WTC11 (cell line): Measurements from ENCODE around the gene PBX4. TPM values are rescaled to one million over a fixed set of nuclear protein-coding genes. Genes with fewer than 3 reads are reported as not detected.

Source experiments
- ATAC-seq: fragments of 200-7000 bp; cut with Tn5 transposase; 2 replicates; pipeline ENCODE4 v1.10.0; 2021; ENCODE audit warnings: mild to moderate bottlenecking, moderate library complexity
- CTCF ChIA-PET: fragments of 300-600 bp; sonication (Branson Sonifier 250); formaldehyde crosslinking; loops from one replicate; lab custom pipeline; 2021; ENCODE audit warnings: antibody characterized with exemption; lab: Charles Lee
- POLR2A ChIA-PET: fragments of 350-600 bp; sonication (Branson Sonifier 250); formaldehyde crosslinking; loops from one replicate; lab custom pipeline; 2021; ENCODE audit warnings: antibody characterized with exemption; lab: Charles Lee
- DNase-seq: peaks from one replicate; pipeline ENCODE4 v3.0.0; 2021; ENCODE audit warnings: low spot score
- H3K27ac Mint-ChIP-seq: 2 replicates; pipeline ENCODE4 v1.8.0; 2021; ENCODE audit warnings: mixed read lengths
- H3K27me3 Mint-ChIP-seq: 2 replicates; pipeline ENCODE4 v1.8.0; 2021; ENCODE audit warnings: low read depth, mild to moderate bottlenecking, moderate library complexity, mixed read lengths
- H3K36me3 Mint-ChIP-seq: 2 replicates; pipeline ENCODE4 v1.8.0; 2021; ENCODE audit warnings: mixed read lengths
- H3K4me1 Mint-ChIP-seq: 2 replicates; pipeline ENCODE4 v1.8.0; 2022; ENCODE audit warnings: mixed read lengths
- H3K4me3 Mint-ChIP-seq: 2 replicates; pipeline ENCODE4 v1.8.0; 2021; ENCODE audit warnings: mild to moderate bottlenecking, moderate library complexity, mixed read lengths
- H3K9me3 Mint-ChIP-seq: 2 replicates; pipeline ENCODE4 v1.8.0; 2021; ENCODE audit warnings: mixed read lengths
- CREB1 ChIP-seq: sonication (generic); formaldehyde crosslinking; IDR thresholded peaks from 2 replicates; pipeline ENCODE4 v1.8.0; 2023; ENCODE audit warnings: mild to moderate bottlenecking, missing genetic modification reagents
- CREM ChIP-seq: sonication (generic); formaldehyde crosslinking; IDR thresholded peaks from 2 replicates; pipeline ENCODE4 v1.8.1; 2022; ENCODE audit warnings: mild to moderate bottlenecking, missing genetic modification reagents, moderate library complexity
- GABPB1 ChIP-seq: sonication (generic); formaldehyde crosslinking; IDR thresholded peaks from 2 replicates; pipeline ENCODE4 v1.8.1; 2023; ENCODE audit warnings: mild to moderate bottlenecking, missing genetic modification reagents
- IRF2 ChIP-seq: sonication (generic); formaldehyde crosslinking; IDR thresholded peaks from 2 replicates; pipeline ENCODE4 v1.8.0; 2022; ENCODE audit warnings: low read depth, missing genetic modification reagents, borderline replicate concordance
- ZNF423 ChIP-seq: fragments of 250-450 bp; sonication (Bioruptor Pico); IDR thresholded peaks from 2 replicates; pipeline ENCODE4 v2.1.2; 2022; ENCODE audit warnings: mild to moderate bottlenecking, moderate library complexity
- ZNF671 ChIP-seq: fragments of 250-450 bp; sonication (Bioruptor Pico); IDR thresholded peaks from 2 replicates; pipeline ENCODE4 v1.8.0; 2021; ENCODE audit warnings: mild to moderate bottlenecking
- total RNA-seq: library from RNA; stranded (reverse); gene quantifications from 3 replicates; pipeline ENCODE4 v1.2.3, GENCODE V29; 2021
- TF ChIP-seq, protein P1 (sequence below): fragments of 250-450 bp; sonication (Bioruptor Pico); IDR thresholded peaks from 2 replicates; pipeline ENCODE4 v1.9.0; 2021; ENCODE audit warnings: mild to moderate bottlenecking
- TF ChIP-seq, protein P2 (sequence below): sonication (generic); formaldehyde crosslinking; conservative IDR thresholded peaks from 2 replicates; pipeline ENCODE4 v1.8.1; 2023; ENCODE audit warnings: mild to moderate bottlenecking, low read depth, missing genetic modification reagents, moderate library complexity
- TF ChIP-seq, protein P3 (sequence below): sonication (generic); formaldehyde crosslinking; IDR thresholded peaks from 2 replicates; pipeline ENCODE4 v1.8.0; 2022; ENCODE audit warnings: mild to moderate bottlenecking, missing genetic modification reagents
- TF ChIP-seq, protein P4 (sequence below): sonication (generic); formaldehyde crosslinking; IDR thresholded peaks from 2 replicates; pipeline ENCODE4 v1.8.1; 2023; ENCODE audit warnings: mild to moderate bottlenecking, moderate library complexity, missing genetic modification reagents
- TF ChIP-seq, protein P5 (sequence below): sonication (generic); formaldehyde crosslinking; IDR thresholded peaks from 2 replicates; pipeline ENCODE4 v1.8.0; 2023; ENCODE audit warnings: missing genetic modification reagents, mild to moderate bottlenecking, borderline replicate concordance
- TF ChIP-seq, protein P6 (sequence below): sonication (generic); formaldehyde crosslinking; IDR thresholded peaks from 2 replicates; pipeline ENCODE4 v1.8.1; 2022; ENCODE audit warnings: low read depth, missing genetic modification reagents, borderline replicate concordance
- TF ChIP-seq, protein P7 (sequence below): sonication (generic); formaldehyde crosslinking; IDR thresholded peaks from 2 replicates; pipeline ENCODE4 v1.8.0; 2023; ENCODE audit warnings: mild to moderate bottlenecking, missing genetic modification reagents

The PBX4 gene
- total RNA-seq, 1 experiment from 2014 or later, result 3.2 TPM

DNA sequence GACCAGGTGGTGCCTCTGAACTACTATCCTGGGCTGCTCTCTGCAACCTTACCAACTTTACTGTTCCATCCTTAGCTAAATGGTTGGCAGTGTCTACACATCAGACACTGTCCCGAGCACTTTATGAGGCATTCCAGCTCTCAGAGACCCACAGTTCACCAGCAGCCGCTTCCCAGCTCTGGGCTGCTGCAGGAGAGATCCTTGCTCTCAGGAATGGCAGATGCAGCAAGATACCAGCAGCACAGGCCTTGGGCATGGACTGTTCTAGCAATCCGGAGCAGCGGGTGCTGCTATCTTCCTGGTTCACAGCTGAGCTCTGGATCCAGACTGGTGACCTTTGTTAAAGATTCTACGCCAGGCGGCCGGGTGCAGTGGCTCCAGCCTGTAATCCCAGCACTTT is 12.9 kb upstream of the PBX4 start:
- Mint-ChIP-seq H3K4me1 (peaks cover 13% of the 10 kb centered on the region), H3K27me3 (no peaks in the 10 kb centered on the region; the same call in 1 of the 2 replicates), H3K27ac (no peak overlapping the region), H3K9me3 (no peaks in the 10 kb centered on the region), H3K36me3 (peaks cover 20% of the 10 kb centered on the region), H3K4me3 (no peak overlapping the region)
- TF ChIP-seq ZNF423 (no peak), CREB1 (CRISPR knock-in tag) (no peak), IRF2 (CRISPR knock-in tag) (no peak), GABPB1 (no peak)
- TF ChIP-seq, protein P1, sequence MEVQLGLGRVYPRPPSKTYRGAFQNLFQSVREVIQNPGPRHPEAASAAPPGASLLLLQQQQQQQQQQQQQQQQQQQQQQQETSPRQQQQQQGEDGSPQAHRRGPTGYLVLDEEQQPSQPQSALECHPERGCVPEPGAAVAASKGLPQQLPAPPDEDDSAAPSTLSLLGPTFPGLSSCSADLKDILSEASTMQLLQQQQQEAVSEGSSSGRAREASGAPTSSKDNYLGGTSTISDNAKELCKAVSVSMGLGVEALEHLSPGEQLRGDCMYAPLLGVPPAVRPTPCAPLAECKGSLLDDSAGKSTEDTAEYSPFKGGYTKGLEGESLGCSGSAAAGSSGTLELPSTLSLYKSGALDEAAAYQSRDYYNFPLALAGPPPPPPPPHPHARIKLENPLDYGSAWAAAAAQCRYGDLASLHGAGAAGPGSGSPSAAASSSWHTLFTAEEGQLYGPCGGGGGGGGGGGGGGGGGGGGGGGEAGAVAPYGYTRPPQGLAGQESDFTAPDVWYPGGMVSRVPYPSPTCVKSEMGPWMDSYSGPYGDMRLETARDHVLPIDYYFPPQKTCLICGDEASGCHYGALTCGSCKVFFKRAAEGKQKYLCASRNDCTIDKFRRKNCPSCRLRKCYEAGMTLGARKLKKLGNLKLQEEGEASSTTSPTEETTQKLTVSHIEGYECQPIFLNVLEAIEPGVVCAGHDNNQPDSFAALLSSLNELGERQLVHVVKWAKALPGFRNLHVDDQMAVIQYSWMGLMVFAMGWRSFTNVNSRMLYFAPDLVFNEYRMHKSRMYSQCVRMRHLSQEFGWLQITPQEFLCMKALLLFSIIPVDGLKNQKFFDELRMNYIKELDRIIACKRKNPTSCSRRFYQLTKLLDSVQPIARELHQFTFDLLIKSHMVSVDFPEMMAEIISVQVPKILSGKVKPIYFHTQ, result no peak
- TF ChIP-seq, protein P2, sequence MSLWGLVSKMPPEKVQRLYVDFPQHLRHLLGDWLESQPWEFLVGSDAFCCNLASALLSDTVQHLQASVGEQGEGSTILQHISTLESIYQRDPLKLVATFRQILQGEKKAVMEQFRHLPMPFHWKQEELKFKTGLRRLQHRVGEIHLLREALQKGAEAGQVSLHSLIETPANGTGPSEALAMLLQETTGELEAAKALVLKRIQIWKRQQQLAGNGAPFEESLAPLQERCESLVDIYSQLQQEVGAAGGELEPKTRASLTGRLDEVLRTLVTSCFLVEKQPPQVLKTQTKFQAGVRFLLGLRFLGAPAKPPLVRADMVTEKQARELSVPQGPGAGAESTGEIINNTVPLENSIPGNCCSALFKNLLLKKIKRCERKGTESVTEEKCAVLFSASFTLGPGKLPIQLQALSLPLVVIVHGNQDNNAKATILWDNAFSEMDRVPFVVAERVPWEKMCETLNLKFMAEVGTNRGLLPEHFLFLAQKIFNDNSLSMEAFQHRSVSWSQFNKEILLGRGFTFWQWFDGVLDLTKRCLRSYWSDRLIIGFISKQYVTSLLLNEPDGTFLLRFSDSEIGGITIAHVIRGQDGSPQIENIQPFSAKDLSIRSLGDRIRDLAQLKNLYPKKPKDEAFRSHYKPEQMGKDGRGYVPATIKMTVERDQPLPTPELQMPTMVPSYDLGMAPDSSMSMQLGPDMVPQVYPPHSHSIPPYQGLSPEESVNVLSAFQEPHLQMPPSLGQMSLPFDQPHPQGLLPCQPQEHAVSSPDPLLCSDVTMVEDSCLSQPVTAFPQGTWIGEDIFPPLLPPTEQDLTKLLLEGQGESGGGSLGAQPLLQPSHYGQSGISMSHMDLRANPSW, result no peak
- POLR2A ChIA-PET, result no interaction called here
- DNase-seq (no peak), ATAC-seq (no peak)
- CTCF ChIA-PET, result interaction anchor here (1.2 kb wide), 2 partner anchors 12 to 77 kb away, joined by 3 to 5 read pairs; partner anchors contain the start of gene GMIP

DNA sequence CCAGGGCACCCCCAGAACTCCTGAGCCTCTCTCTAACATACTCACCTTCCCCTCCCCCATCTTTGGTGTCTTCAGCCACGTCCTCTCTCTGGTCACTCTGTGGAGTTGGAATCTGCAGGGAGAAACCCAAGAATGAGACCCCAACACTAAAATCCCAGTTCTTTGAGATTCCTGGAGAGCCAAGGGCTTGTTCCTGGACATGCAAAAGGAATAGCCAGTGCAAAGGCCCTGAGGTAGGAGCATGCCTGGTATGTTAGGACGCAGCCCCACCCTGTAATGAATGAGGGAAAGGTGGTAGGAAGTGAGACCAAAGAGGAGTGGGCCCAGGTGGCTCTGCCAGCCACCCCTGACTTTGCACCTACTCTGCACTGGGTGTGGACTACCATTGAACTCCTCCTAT is 11.9 kb upstream of the PBX4 start:
- no peak for DNase-seq
- H3K36me3 Mint-ChIP-seq, result peaks cover 21% of the 10 kb centered on the region
- no peaks in the 10 kb centered on the region for H3K9me3 Mint-ChIP-seq
- ChIA-PET POLR2A (no interaction called here), CTCF (no interaction called here)
- H3K4me1 Mint-ChIP-seq, result peaks cover 17% of the 10 kb centered on the region
- no peak for ATAC-seq
- H3K4me3 Mint-ChIP-seq, result no peak overlapping the region
- no peak overlapping the region for H3K27ac Mint-ChIP-seq
- no peaks in the 10 kb centered on the region; the same call in 1 of the 2 replicates for H3K27me3 Mint-ChIP-seq
- TF ChIP-seq, protein P3, sequence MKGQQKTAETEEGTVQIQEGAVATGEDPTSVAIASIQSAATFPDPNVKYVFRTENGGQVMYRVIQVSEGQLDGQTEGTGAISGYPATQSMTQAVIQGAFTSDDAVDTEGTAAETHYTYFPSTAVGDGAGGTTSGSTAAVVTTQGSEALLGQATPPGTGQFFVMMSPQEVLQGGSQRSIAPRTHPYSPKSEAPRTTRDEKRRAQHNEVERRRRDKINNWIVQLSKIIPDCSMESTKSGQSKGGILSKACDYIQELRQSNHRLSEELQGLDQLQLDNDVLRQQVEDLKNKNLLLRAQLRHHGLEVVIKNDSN (CRISPR knock-in tag), result no peak
- TF ChIP-seq, protein P4, sequence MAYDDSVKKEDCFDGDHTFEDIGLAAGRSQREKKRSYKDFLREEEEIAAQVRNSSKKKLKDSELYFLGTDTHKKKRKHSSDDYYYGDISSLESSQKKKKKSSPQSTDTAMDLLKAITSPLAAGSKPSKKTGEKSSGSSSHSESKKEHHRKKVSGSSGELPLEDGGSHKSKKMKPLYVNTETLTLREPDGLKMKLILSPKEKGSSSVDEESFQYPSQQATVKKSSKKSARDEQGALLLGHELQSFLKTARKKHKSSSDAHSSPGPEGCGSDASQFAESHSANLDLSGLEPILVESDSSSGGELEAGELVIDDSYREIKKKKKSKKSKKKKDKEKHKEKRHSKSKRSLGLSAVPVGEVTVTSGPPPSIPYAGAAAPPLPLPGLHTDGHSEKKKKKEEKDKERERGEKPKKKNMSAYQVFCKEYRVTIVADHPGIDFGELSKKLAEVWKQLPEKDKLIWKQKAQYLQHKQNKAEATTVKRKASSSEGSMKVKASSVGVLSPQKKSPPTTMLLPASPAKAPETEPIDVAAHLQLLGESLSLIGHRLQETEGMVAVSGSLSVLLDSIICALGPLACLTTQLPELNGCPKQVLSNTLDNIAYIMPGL (CRISPR knock-in tag), result no peak
- TF ChIP-seq, protein P5, sequence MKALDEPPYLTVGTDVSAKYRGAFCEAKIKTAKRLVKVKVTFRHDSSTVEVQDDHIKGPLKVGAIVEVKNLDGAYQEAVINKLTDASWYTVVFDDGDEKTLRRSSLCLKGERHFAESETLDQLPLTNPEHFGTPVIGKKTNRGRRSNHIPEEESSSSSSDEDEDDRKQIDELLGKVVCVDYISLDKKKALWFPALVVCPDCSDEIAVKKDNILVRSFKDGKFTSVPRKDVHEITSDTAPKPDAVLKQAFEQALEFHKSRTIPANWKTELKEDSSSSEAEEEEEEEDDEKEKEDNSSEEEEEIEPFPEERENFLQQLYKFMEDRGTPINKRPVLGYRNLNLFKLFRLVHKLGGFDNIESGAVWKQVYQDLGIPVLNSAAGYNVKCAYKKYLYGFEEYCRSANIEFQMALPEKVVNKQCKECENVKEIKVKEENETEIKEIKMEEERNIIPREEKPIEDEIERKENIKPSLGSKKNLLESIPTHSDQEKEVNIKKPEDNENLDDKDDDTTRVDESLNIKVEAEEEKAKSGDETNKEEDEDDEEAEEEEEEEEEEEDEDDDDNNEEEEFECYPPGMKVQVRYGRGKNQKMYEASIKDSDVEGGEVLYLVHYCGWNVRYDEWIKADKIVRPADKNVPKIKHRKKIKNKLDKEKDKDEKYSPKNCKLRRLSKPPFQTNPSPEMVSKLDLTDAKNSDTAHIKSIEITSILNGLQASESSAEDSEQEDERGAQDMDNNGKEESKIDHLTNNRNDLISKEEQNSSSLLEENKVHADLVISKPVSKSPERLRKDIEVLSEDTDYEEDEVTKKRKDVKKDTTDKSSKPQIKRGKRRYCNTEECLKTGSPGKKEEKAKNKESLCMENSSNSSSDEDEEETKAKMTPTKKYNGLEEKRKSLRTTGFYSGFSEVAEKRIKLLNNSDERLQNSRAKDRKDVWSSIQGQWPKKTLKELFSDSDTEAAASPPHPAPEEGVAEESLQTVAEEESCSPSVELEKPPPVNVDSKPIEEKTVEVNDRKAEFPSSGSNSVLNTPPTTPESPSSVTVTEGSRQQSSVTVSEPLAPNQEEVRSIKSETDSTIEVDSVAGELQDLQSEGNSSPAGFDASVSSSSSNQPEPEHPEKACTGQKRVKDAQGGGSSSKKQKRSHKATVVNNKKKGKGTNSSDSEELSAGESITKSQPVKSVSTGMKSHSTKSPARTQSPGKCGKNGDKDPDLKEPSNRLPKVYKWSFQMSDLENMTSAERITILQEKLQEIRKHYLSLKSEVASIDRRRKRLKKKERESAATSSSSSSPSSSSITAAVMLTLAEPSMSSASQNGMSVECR, result no peak
- TF ChIP-seq IRF2 (CRISPR knock-in tag), result no peak
- TF ChIP-seq ZNF671 (CRISPR knock-in tag), result no peak
- no peak for TF ChIP-seq GABPB1
- TF ChIP-seq, protein P6, sequence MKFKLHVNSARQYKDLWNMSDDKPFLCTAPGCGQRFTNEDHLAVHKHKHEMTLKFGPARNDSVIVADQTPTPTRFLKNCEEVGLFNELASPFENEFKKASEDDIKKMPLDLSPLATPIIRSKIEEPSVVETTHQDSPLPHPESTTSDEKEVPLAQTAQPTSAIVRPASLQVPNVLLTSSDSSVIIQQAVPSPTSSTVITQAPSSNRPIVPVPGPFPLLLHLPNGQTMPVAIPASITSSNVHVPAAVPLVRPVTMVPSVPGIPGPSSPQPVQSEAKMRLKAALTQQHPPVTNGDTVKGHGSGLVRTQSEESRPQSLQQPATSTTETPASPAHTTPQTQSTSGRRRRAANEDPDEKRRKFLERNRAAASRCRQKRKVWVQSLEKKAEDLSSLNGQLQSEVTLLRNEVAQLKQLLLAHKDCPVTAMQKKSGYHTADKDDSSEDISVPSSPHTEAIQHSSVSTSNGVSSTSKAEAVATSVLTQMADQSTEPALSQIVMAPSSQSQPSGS, result no peak
- TF ChIP-seq, protein P7, sequence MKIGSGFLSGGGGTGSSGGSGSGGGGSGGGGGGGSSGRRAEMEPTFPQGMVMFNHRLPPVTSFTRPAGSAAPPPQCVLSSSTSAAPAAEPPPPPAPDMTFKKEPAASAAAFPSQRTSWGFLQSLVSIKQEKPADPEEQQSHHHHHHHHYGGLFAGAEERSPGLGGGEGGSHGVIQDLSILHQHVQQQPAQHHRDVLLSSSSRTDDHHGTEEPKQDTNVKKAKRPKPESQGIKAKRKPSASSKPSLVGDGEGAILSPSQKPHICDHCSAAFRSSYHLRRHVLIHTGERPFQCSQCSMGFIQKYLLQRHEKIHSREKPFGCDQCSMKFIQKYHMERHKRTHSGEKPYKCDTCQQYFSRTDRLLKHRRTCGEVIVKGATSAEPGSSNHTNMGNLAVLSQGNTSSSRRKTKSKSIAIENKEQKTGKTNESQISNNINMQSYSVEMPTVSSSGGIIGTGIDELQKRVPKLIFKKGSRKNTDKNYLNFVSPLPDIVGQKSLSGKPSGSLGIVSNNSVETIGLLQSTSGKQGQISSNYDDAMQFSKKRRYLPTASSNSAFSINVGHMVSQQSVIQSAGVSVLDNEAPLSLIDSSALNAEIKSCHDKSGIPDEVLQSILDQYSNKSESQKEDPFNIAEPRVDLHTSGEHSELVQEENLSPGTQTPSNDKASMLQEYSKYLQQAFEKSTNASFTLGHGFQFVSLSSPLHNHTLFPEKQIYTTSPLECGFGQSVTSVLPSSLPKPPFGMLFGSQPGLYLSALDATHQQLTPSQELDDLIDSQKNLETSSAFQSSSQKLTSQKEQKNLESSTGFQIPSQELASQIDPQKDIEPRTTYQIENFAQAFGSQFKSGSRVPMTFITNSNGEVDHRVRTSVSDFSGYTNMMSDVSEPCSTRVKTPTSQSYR, result no peak
- TF ChIP-seq CREM (CRISPR knock-in tag), result no peak
